ENCODE results near the gene RNU5D-1.

The RNU5D-1 gene

GRCh38 chr1:44693900-44694299 lies 37.1 kb downstream of the RNU5D-1 start:
- Histone ChIP-seq H2AFZ (ENCODE audit: low read length) (no peak overlapping the region), H3K27ac (ENCODE audit: low read length) (no peak overlapping the region)

DNA sequence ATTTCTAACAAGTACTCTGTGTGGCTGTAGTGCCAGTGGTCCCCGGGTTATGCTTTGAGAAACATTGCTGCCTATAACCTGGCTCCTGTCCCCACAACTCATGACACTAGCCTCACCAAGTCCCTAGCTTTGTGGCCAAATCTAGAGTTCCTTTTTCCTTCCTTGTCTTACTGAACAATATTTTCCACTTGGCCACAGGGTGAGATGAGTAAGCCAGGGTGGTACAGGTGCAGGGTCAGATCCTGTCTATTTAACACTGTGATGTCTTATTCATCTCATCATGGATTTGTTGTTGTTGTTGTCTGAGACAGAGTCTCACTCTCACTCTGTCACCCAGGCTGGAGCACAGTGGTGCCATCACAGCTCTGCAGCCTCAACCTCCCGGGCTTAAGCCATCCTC lies 37.8 kb downstream of the RNU5D-1 start:
- Histone ChIP-seq H2AFZ (ENCODE audit: low read length) (no peak overlapping the region), H3K4me3 (ENCODE audit: low read length) (no peak overlapping the region), H3K9ac (ENCODE audit: low read length) (no peak overlapping the region), H3K4me1 (ENCODE audit: low read length) (no peaks in the 10 kb centered on the region), H3K9me3 (replicated peaks; ENCODE audit: insufficient read depth, low read length) (no peaks in the 10 kb centered on the region), H3K27ac (ENCODE audit: low read length) (no peak overlapping the region), H3K79me2 (ENCODE audit: low read length) (no peaks in the 10 kb centered on the region), H3K9me2 (replicated peaks; ENCODE audit: insufficient read depth, low read length) (no peaks in the 10 kb centered on the region), H3K36me3 (replicated peaks; ENCODE audit: insufficient read depth, low read length) (no peaks in the 10 kb centered on the region), H4K20me1 (ENCODE audit: insufficient read depth, low read length) (no peaks in the 10 kb centered on the region), H3K4me2 (ENCODE audit: low read depth, low read length) (no peak overlapping the region), H3K27me3 (replicated peaks; ENCODE audit: insufficient read depth, low read length) (no peaks in the 10 kb centered on the region), H3F3A (ENCODE audit: insufficient read depth, low read length) (no peaks in the 10 kb centered on the region)
- DNase-seq = no peak
- TF ChIP-seq EZH2 (optimal IDR thresholded peaks at IDR 0.05; ENCODE audit: low read depth, low read length) (no peak), EZH2phosphoT487 (IDR thresholded peaks at IDR 0.05; ENCODE audit: low read length) (no peak), CTCF (IDR thresholded peaks at IDR 0.05; ENCODE audit: low read length) (no peak)

More at GRCh38 chr1:44693900-44694299, 37.1 kb downstream of the RNU5D-1 start:
- Histone ChIP-seq H3K4me3 (ENCODE audit: low read length) (no peak overlapping the region), H3K79me2 (ENCODE audit: low read length) (no peaks in the 10 kb centered on the region), H3K9me3 (replicated peaks; ENCODE audit: insufficient read depth, low read length) (no peaks in the 10 kb centered on the region), H3K27me3 (replicated peaks; ENCODE audit: insufficient read depth, low read length) (no peaks in the 10 kb centered on the region), H3K4me2 (ENCODE audit: low read depth, low read length) (no peak overlapping the region), H3K4me1 (ENCODE audit: low read length) (no peaks in the 10 kb centered on the region), H3K36me3 (replicated peaks; ENCODE audit: insufficient read depth, low read length) (no peaks in the 10 kb centered on the region), H4K20me1 (ENCODE audit: insufficient read depth, low read length) (no peaks in the 10 kb centered on the region), H3K9me2 (replicated peaks; ENCODE audit: insufficient read depth, low read length) (no peaks in the 10 kb centered on the region), H3F3A (ENCODE audit: insufficient read depth, low read length) (no peaks in the 10 kb centered on the region), H3K9ac (ENCODE audit: low read length) (no peak overlapping the region)
- DNase-seq = no peak
- TF ChIP-seq EZH2phosphoT487 (IDR thresholded peaks at IDR 0.05; ENCODE audit: low read length) (no peak), EZH2 (optimal IDR thresholded peaks at IDR 0.05; ENCODE audit: low read depth, low read length) (no peak), CTCF (IDR thresholded peaks at IDR 0.05; ENCODE audit: low read length) (no peak)

DNA sequence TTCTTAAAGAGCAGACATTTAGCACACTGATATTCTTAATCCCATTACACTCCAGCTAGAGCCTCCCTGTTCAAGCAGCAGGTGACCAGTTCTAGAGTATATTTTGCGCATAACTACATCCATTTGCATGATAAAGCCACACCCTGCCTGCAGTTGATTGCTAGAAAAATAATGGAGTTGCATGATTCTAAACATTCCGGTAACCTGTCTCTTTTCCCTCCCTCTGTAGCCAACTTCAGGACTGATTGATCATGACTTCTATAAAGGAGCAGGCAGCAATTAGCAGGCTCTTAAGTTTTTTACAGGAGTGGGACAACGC lies 41.6 kb downstream of the RNU5D-1 start:
- no peaks in the 10 kb centered on the region for H3K4me1 ChIP-seq (ENCODE audit: low read length)
- H3K9me2 ChIP-seq (replicated peaks; ENCODE audit: insufficient read depth, low read length) = no peaks in the 10 kb centered on the region
- H2AFZ ChIP-seq (ENCODE audit: low read length) = no peak overlapping the region
- no peaks in the 10 kb centered on the region for H3K36me3 ChIP-seq (replicated peaks; ENCODE audit: insufficient read depth, low read length)
- H3K27me3 ChIP-seq (replicated peaks; ENCODE audit: insufficient read depth, low read length) = no peaks in the 10 kb centered on the region
- no peaks in the 10 kb centered on the region for H3K79me2 ChIP-seq (ENCODE audit: low read length)
- no peaks in the 10 kb centered on the region for H4K20me1 ChIP-seq (ENCODE audit: insufficient read depth, low read length)
- H3K4me3 ChIP-seq (ENCODE audit: low read length) = no peak overlapping the region
- DNase-seq = no peak
- no peak overlapping the region for H3K9ac ChIP-seq (ENCODE audit: low read length)
- no peaks in the 10 kb centered on the region for H3K9me3 ChIP-seq (replicated peaks; ENCODE audit: insufficient read depth, low read length)
- no peaks in the 10 kb centered on the region for H3F3A ChIP-seq (ENCODE audit: insufficient read depth, low read length)
- no peak overlapping the region for H3K4me2 ChIP-seq (ENCODE audit: low read depth, low read length)
- H3K27ac ChIP-seq (ENCODE audit: low read length) = no peak overlapping the region
- no peak for TF ChIP-seq EZH2 (optimal IDR thresholded peaks at IDR 0.05; ENCODE audit: low read depth, low read length)
- TF ChIP-seq EZH2phosphoT487 (IDR thresholded peaks at IDR 0.05; ENCODE audit: low read length) = no peak
- TF ChIP-seq CTCF (IDR thresholded peaks at IDR 0.05; ENCODE audit: low read length) = no peak

Data from MM.1S (cell line).